Neural crest cell (in vitro differentiated cells): ENCODE results near the gene GABBR2. TPM values are rescaled to one million over a fixed set of nuclear protein-coding genes. Genes with fewer than 3 reads are reported as not detected.
A peak's percentile ranks its signal among the peaks of the same experiment; 100 is the strongest.

Experiments used
- DNase-seq: peaks from one replicate; pipeline ENCODE4 v3.0.0; 2021; ENCODE audit warnings: low read depth, mixed read lengths, low spot score
- H3K27ac Mint-ChIP-seq: one replicate; pipeline ENCODE4 v1.8.0; 2021; ENCODE audit warnings: mild to moderate bottlenecking, mixed read lengths; ENCODE audit not compliant: unreplicated experiment
- H3K27me3 Mint-ChIP-seq: 2 replicates; pipeline ENCODE4 v1.8.0; 2021; ENCODE audit warnings: low read depth, mild to moderate bottlenecking, mixed read lengths
- H3K36me3 Mint-ChIP-seq: 2 replicates; pipeline ENCODE4 v1.8.0; 2021; ENCODE audit warnings: low read depth, mild to moderate bottlenecking, mixed read lengths
- H3K4me1 Mint-ChIP-seq: 2 replicates; pipeline ENCODE4 v1.8.0; 2021; ENCODE audit warnings: mixed read lengths
- H3K4me3 Mint-ChIP-seq: one replicate; pipeline ENCODE4 v1.8.0; 2021; ENCODE audit warnings: mild to moderate bottlenecking, mixed read lengths
- H3K9me3 Mint-ChIP-seq: 2 replicates; pipeline ENCODE4 v1.8.0; 2021; ENCODE audit warnings: mixed read lengths
- total RNA-seq: library from RNA; stranded (reverse); gene quantifications from 2 replicates; pipeline ENCODE4 v1.2.1, GENCODE V29; 2021
- TF ChIP-seq, protein P1 (sequence below): fragments of 200-600 bp; sonication (generic); conservative IDR thresholded peaks from 2 replicates; pipeline ENCODE4 v1.5.0; 2021; ENCODE audit warnings: antibody characterized with exemption, mild to moderate bottlenecking

The GABBR2 gene
- total RNA-seq, 1 donor from 2014 or later: 0.84 TPM

GRCh38 chr9:98437458-98438034, 271.2 kb downstream of the GABBR2 start:
- Mint-ChIP-seq H3K4me3 (no peak overlapping the region), H3K27me3 (peaks cover 9% of the 10 kb centered on the region), H3K9me3 (no peaks in the 10 kb centered on the region), H3K27ac (no peak overlapping the region), H3K36me3 (no peaks in the 10 kb centered on the region), H3K4me1 (no peaks in the 10 kb centered on the region)
- TF ChIP-seq, protein P1, sequence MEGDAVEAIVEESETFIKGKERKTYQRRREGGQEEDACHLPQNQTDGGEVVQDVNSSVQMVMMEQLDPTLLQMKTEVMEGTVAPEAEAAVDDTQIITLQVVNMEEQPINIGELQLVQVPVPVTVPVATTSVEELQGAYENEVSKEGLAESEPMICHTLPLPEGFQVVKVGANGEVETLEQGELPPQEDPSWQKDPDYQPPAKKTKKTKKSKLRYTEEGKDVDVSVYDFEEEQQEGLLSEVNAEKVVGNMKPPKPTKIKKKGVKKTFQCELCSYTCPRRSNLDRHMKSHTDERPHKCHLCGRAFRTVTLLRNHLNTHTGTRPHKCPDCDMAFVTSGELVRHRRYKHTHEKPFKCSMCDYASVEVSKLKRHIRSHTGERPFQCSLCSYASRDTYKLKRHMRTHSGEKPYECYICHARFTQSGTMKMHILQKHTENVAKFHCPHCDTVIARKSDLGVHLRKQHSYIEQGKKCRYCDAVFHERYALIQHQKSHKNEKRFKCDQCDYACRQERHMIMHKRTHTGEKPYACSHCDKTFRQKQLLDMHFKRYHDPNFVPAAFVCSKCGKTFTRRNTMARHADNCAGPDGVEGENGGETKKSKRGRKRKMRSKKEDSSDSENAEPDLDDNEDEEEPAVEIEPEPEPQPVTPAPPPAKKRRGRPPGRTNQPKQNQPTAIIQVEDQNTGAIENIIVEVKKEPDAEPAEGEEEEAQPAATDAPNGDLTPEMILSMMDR: no peak
- DNase-seq: no peak

- Mint-ChIP-seq H3K4me1 (peaks cover 4% of the 10 kb centered on the region), H3K27me3 (peaks cover 5% of the 10 kb centered on the region), H3K9me3 (no peaks in the 10 kb centered on the region), H3K36me3 (no peaks in the 10 kb centered on the region), H3K27ac (no peak overlapping the region), H3K4me3 (no peak overlapping the region)
- DNase-seq: no peak
- TF ChIP-seq, protein P1: no peak
These were observed 275.8 kb downstream of the GABBR2 start for GRCh38 chr9:98432960-98433359.

DNA sequence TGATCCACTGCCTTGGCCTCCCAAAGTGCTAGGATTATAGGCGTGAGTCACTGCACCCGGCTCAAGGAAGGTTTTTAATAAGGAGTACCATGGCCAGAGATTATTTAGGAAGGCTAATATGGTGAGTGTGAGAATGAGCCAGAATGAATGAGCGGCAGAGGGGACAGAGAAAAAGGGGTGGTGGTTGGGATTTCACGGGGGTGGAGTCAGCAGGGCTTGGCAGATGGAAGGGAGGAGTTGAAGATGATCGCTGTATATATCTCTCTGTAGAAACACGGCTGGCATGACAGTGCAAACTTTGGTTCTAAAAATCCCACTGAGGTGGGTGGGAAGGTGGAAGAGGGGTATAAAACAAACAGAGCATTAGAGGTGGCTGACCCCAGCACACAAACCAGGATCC, 276.6 kb downstream of the GABBR2 start:
- Mint-ChIP-seq H3K27ac (peak overlapping the region; percentile 20), H3K4me1 (peaks cover 4% of the 10 kb centered on the region), H3K4me3 (no peak overlapping the region), H3K36me3 (no peaks in the 10 kb centered on the region), H3K27me3 (peaks cover 5% of the 10 kb centered on the region), H3K9me3 (no peaks in the 10 kb centered on the region)
- TF ChIP-seq, protein P1: no peak
- DNase-seq: no peak

DNA sequence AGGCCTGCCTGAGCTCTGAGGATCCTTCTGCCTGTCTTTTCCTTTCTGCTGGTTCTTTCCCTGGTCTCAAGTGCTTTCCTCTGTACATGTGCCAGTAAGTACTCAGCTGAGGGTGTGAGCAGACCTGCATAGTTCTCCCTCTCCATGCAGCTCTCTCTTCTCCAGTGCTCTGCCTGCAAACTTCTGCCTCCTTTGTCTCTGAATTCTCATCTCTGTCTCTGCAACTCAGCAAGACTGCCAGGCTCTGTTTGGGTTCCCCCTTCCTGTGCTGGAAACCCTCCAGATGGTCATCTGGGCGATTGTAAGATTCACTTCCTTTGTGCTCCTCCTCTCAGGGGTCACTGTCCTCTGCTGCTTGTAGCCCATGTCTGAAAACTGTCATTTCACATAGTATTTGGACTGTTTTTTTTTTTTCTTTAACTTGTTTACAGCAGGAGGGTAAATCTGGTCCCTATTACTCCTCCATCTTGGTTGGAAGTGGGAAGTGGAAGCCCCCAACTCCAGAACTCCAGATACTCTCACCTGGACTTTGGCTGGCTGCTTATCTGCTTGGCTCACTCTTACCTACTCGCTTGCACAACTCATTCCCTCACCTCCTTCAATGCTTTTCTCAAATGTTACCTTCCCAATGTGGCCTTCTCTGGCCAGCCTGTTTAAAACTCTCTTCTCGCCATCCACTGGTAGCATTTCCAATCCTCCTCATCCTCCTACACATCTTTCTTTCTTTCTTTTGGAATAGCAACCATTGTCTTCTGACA, 278.0 kb downstream of the GABBR2 start:
- H3K4me3 Mint-ChIP-seq: no peak overlapping the region
- DNase-seq: no peak
- TF ChIP-seq, protein P1: no peak
- no peaks in the 10 kb centered on the region for H3K36me3 Mint-ChIP-seq
- H3K9me3 Mint-ChIP-seq: peaks cover 2% of the 10 kb centered on the region
- peaks cover 4% of the 10 kb centered on the region for H3K4me1 Mint-ChIP-seq
- peaks cover 5% of the 10 kb centered on the region for H3K27me3 Mint-ChIP-seq
- peak overlapping the region; percentile 29 for H3K27ac Mint-ChIP-seq

DNA sequence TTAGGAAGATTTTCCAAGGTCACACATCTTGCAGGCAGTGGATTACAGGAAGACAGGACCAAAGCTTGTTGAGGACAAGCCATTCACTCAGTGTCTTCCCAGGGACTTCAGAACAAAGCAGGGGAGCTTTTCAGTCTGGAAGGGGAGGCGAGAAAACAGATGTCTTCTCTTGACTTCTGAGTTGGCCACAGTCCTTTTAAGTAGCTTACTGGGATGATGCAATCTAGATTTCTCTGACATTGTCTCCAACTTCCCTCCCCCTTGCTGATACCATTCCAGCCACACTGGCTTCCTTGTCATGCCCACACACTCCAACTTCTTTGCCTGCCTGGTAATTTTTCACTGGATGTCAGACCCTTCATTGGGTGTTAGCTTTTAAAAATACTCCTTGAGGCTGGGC, 279.1 kb downstream of the GABBR2 start:
- no peak for DNase-seq
- Mint-ChIP-seq H3K4me1 (peaks cover 4% of the 10 kb centered on the region), H3K27ac (no peak overlapping the region), H3K4me3 (no peak overlapping the region), H3K9me3 (peaks cover 2% of the 10 kb centered on the region), H3K36me3 (no peaks in the 10 kb centered on the region), H3K27me3 (peaks cover 2% of the 10 kb centered on the region)
- TF ChIP-seq, protein P1: no peak
